SH-SY5Y (cell line): Measurements from ENCODE around the gene TTLL6.

Experiments
- GATA2 ChIP-seq: IDR thresholded peaks from 2 replicates; pipeline ENCODE4 v1.6.1; 2011; ENCODE audit warnings: mild to moderate bottlenecking, low read depth, low read length
- GATA3 ChIP-seq: IDR thresholded peaks from 2 replicates; pipeline ENCODE4 v1.6.1; 2011; ENCODE audit warnings: low read depth, mild to moderate bottlenecking, low read length, moderate library complexity

Gene TTLL6

DNA sequence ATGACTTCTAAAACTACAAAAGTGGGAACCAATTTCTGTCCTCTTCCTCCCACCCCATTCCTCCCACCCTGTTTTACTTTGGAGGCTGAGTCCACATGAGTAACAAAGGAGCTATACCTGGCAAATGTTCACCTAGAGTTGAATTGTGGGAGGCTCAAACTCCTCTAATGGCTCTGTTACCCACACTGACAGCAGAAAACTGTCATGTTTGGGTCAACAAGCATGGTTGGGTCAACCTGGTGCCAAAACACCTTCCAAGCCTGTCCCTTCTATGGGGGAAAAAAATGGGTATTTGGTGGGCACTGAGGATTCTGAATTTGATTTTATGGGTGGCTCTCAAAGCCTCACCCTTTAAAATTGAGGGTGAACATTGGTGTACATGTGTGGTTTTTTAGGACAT lies 76.5 kb downstream of the TTLL6 start:
- TF ChIP-seq GATA3 (no peak), GATA2 (no peak)

DNA sequence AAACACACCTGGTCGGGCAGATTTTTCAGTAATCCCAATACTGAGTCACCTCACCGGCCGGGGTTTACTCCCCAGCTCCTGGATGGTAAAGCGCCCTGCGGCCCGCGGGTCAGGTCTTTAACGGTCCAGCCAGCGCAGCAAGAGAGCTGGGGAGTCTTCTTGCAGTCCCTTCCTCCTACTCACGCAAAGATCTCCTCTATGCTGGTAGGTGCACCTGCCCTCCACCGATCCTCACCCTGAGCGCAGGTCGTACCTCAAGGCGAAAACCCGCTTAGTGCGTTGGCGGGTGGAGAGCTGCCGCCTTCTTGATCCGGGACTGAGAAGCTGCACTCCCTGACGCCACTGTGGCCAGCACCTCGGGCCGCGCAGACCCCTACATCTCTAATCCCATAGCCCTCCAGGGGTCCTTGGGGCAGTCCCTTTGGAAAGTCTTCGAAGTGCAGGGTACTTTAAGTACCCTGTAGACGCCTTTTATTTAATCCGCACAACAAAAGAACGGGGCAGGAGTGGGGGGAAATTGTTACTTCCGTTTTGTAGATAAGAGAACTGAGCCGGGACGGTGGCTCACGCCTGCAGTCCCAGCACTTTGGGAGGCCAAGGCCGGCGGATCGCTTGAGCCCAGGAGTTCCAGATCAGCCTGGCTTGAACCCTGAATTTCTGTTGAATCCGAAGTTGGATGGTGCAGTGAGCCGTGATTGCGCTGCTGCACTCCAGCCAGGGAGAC lies 78.1 kb downstream of the TTLL6 start:
- no peak for TF ChIP-seq GATA2
- TF ChIP-seq GATA3, result no peak

DNA sequence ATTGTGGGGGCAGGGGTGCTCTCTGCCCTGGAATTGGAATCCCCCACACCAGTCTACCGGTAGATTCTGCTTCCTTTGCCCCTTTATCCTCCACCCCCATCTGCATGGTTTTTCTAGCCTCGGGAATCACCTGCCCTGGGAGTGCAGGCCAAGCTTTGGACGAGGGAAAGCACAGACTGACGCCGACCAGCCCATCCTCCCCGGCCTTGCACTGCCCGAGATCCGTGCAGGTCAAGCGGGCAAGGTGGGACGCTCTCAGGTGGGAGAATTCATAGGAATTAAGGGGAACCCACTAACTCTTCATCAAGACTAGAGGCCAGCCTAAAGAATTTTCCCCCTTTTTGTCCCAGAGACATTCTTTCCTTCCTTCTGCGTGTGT lies 78.6 kb downstream of the TTLL6 start:
- TF ChIP-seq GATA2 (no peak), GATA3 (no peak)

DNA sequence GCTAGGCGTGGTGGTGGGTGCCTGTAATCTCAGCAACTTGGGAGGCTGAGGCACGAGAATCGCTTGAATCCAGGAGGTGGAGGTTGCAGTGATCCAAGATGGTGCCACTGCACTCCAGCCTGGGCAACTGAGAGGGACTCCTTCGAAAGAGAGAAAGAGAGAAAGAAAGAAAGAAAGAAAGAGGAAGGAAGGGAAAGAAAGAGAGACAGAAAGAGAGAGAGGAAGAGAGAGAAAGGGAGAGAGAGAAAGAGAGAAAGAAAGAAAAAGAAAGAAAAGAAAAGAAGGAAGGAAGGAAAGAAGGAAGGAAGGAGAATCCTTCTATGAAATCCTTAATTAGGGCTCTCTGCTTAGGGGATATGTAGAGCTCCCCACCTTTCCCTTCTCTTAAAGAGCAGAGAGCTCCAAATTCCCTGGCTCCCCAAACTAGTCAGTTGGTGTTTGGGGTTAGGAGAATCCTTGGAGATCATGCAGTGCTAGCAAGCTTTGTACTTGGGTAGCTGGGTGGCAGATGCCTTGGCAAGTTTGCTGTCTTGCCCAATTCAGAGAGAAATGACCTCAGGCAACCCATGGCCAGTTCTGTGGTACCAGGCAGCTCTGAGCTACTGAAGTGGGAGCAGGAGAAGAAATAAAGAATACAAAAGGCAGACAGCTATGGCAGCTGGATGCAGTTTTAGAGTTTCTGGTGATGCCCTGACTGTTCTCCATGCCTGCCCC lies 79.5 kb downstream of the TTLL6 start:
- no peak for TF ChIP-seq GATA3
- TF ChIP-seq GATA2, result no peak

DNA sequence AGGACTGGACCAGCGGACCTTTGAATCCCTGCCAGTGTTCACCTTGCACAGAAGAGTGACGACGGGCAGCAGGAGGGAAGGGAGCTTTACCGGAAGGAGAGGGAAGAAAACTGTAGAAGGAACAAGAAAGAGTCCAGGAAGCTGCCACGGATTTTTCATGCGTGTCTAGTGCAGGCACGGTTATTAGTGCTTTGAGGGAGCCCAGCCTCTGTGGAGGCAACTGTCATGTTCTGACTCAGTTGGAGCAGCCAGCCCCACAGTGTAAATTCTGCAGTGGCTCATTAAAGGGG lies 82.0 kb downstream of the TTLL6 start:
- TF ChIP-seq GATA3 (no peak), GATA2 (no peak)

DNA sequence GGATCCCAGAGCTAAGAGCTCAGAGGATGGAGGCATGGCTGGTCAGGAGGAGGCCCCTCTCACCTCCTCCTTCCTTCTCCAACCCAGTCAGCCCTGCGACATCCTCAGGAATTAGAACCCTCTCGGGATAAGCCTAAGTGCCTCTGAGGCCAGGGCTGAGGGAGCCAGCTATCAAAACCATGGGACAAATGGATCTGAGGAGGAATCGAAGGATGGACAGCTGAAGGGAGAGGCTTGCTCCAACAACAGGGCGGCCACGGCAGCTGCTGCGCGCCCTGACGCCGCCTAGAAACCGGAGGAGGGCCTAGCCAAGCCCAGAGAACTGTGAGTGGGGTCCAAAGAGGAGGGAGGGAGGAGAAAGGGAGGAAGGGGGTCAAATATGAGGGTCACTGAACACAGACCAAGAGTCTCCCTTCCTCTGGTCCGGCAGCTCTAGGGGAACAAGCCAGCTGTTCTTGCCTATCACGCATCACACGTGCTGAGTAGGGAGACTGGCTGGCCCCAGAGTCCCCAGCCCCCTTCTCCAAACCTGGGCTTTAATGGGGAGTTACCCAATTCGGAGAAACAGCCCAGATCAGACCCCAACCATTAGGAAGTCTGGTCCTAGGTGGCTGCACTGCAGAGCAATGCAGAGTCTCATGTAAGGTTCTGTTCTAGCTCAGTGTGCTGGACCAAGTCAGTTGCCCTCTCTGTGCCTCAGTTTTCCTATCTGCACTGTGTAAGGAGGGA lies 82.5 kb downstream of the TTLL6 start:
- TF ChIP-seq GATA2 (no peak), GATA3 (no peak)

DNA sequence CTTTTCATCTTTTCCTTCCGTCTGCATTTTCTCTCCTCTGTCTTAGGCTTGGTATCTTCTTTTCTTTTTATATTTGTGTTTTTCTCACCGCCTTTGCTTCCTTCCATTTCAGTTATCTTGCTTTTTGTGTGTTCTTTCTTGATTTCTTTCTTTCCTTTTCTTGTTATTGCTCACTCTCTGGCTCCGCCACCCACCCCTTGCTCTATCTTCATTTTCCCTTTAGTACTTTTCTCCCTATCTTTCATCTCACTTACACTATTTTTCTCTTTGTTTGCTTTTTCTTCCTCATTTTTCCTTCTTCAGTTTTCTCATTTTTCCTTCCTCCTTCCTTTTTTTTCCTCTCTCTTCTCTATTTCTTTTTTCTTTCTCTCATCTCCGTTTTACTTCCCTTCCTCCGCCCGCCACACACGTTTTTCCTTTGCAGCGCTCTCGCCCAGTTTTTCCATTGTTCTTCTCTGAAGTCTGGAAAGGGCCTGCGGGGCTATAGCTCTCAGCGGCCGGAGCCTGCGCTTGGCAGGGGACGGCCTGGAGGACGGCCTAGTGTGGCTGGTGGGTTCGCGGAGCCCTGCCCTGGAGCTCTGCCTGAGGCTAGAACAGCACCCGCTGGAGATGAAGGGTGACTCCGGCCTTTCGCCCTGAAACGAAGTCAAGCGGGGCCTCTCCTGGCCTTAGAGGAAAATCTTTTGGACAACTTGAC lies 83.2 kb downstream of the TTLL6 start:
- TF ChIP-seq GATA2 (no peak), GATA3 (no peak)

DNA sequence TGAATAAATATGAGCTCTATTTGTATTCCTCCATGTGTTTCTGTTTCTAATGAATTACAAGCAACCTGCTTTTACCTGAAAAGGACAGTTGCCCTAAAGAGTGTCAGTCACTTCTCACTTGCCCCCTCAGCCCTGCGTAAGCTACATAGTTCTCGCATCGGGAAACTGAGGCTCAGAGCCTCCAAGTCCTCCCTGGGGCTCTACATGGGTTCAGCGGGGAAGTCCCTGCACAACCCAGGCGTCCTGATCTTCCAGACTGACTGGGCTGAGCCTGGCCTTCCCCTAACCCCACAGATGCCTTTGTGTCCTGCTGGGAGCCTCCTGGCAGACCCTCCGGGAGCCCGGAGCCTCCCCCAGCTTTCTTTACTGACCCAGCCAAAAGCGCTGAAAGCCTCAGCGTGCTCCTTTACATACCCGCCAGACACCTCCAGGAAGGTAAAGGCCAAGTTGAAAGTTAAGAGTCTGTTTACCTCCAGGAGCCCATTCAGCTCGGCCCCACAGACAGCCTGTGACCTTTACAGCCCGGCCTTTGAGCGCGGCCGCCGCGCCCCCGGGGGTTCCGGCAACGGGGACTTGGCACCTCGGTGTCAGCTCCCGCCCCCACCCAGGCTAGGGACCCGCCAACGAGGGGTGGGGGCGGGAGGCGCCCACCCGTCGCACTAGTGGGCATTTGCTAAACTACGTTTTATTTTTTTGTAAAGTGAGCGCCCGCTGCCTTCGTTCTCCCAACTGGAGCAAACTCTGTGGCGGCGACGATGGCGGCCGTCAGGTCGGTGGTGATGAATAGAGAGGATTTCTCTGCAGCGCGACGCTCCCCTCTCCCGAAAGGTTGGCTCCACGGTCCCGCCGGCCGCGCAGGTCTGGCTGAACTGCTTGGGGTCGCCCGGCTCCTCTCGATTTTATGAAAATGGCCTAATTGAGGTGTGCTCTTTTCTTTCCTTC lies 84.1 kb downstream of the TTLL6 start:
- no peak for TF ChIP-seq GATA2
- no peak for TF ChIP-seq GATA3

DNA sequence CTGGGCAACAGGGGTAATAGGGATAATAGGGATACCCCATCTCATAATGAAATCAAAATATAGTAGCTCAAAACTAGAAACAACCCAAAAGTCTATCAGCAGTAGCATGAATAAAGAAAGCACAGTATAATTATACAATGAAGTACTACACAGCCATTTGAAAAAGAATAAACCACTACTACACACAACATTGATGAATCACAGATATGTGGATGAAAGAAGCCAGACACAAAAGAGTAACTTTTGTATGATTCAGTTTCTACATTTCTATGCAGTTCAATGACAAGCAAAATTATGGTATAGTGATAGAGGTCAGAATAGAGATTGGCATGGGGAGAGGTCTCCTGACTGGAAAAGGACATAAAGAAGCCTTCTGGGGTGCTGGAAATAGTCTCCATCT lies 85.7 kb downstream of the TTLL6 start:
- TF ChIP-seq GATA3 (no peak), GATA2 (no peak)

DNA sequence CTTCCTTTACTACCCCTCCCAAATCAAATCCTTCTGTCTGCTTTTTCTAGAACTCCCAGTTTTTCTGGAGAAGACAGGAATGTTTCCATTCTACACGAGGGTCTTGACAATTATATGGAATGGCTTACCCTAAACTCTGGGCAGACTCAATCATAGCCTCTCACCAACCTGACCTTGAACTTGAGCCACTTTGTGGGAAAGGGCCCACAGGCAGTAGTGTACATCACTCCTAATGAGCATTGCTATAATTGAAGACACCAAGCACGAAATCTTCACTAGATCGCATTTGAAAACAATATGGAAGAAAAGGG lies 86.8 kb downstream of the TTLL6 start:
- no peak for TF ChIP-seq GATA3
- no peak for TF ChIP-seq GATA2

DNA sequence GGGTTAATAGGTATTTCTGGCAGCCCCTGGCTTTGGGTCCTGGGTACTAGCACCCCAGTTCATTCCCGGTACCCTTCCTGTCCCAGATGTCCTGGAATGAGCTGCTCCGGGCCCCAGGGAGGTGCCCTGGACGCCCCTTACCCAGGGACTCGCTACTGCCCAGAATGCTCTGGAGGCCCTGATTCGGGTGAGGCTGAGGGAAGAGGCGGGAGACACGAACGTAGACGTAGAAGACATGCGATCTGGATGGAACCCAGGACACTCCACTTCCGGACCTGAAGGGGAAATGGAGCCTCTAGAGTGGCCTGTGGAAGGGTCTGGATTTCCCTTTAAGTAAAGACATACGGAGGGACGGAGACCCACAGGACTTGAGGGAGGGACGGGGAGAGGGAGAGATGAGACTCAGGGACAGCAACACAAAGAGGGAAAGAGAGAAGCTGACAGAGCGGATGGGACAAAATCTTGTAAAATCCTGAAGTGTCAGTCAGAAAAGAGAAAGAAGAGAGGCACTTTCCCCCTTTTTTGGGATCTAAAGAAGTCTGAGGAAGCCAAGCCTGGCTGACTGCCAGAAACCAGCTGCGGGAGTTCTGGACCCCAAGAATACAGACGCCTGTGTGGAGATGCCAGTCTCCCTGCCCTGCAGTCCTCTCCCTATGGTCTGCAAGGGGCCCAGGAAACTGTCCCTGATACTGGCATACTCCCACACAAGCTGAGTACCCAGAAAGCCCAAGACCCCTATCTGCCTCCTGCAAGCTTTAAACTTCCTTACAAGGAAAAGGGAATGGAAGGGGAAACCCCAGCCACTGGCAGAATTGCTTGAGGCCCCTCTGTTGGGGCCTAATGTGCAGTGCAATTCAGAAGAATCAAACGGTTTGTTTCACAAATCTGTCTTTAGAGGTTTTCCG lies 87.4 kb downstream of the TTLL6 start:
- TF ChIP-seq GATA3 (no peak), GATA2 (no peak)
